ENCODE data around the gene BEST2.

- TF ChIP-seq SMC3 (conservative IDR thresholded peaks at IDR 0.05; ENCODE audit: poor library complexity) (no peak), CTCF (IDR thresholded peaks at IDR 0.05; ENCODE audit: poor library complexity, severe bottlenecking) (no peak), POLR2AphosphoS5 (IDR thresholded peaks at IDR 0.05) (no peak), REST (IDR thresholded peaks at IDR 0.05; ENCODE audit: borderline replicate concordance) (no peak), EZH2 (IDR thresholded peaks at IDR 0.05; ENCODE audit: borderline replicate concordance, insufficient read depth, low read length, poor library complexity, severe bottlenecking) (no peak), MXI1 (conservative IDR thresholded peaks at IDR 0.05; ENCODE audit: poor library complexity, severe bottlenecking) (no peak), EP300 (conservative IDR thresholded peaks at IDR 0.05; ENCODE audit: poor library complexity, severe bottlenecking) (no peak)
Measured at GRCh38 chr19:12764698-12765097, 13.1 kb downstream of the BEST2 start.

Data from neural cell (in vitro differentiated cells).